IPS-11a (cell line): ENCODE results near the gene LAMB4.

Experiments
- H3K4me3 ChIP-seq: one replicate; pipeline ENCODE4 v1.5.1; 2013; ENCODE audit warnings: low read depth, low read length, control low read depth

The LAMB4 gene

DNA sequence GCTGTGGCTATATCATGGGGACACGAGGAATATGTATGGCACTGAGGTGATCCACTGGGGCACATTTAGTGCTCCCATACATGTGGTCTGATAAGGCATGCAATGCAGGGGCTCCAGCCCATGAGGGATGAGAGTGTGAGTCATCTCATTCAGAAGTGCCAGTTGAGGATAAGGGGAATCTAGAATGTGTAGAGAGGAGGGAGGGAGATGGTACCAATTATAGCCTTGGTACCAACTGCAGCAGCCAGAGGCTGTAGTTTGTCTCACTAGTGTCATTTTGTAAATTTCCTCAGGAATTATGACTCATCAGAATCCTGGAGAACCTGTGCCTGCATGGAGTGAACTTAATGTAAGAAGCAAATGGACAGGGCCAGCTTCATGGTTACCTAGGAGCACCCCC is 46.2 kb downstream of the LAMB4 start:
- no peak overlapping the region for H3K4me3 ChIP-seq

DNA sequence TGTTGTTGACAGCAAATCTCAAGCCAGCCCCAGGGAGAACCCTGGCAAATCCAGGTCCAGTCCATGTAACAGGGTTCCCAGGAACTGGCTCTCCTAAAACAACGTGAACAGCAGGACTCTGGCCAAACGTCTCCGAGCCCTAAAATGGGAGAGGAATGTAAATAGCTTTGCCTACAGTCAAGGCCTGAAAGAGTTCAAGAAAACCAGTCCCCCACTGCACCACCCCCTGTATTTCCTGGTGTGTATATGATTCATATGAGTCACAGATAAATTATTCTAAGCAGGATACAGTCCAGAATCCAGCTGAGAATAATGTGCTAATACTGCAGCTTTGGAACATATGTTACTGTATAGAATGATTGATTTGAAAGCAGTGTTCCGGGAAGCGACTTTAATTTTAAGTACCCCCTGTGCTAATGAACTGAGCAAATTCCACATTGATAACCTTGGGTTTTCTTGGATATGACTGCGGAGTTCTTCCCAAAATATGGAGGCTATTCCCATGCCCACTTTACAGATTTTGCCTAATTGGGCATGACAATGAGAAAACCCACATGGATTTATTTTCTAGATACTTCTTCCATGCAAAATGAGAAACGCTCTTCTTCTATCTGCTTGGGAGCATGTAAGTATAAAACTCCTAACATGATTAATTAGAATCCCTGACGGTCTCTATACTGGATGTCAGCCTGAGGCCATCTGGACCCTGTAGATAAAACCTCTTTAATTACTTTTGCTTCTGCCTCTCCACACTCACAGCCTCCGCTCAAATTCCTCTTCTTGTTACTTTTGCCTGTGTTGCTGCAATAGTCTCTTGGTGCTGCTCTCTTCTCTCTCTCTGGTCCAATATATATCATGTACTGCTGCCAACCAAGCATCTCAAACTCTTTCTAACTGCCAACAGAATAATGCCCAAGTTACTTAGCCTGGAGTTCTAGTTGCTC is 50.2 kb downstream of the LAMB4 start:
- H3K4me3 ChIP-seq, result no peak overlapping the region

DNA sequence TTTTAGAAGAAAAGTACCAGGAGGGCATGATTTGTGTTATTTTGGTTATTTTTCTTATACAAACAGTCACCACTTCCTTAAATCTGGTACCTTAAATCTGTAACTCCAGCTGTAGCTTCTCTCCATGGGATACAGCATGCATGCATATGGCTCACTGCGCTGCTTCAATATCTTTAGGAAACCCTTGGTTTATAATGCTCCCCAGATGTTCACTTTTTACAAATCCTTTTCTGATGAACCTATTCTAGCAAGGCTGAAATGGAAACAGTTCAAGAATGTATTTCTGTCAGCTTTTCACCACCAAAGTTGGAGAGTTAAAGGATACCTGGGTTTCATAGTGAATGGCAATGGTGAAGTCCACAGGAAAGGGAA is 50.9 kb downstream of the LAMB4 start:
- no peak overlapping the region for H3K4me3 ChIP-seq

DNA sequence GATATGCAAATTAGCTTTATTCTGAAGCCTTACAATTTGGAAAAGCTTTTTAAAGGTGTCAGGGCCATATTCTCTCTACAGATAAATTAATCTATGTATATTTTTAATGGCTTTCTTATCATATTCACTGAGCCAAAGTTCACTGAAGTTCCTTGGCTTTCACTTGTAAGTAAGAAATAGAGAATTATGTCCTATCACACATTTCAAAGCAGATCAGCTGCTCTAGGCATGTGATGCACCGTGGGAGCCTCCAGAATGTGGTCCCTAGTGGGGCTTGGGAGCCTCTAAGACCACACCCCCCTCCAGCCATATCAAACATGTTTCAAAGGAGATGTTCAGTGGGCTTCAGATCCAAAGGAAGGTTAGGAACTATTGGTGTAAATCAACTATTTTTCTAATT is 51.5 kb downstream of the LAMB4 start:
- no peak overlapping the region for H3K4me3 ChIP-seq

DNA sequence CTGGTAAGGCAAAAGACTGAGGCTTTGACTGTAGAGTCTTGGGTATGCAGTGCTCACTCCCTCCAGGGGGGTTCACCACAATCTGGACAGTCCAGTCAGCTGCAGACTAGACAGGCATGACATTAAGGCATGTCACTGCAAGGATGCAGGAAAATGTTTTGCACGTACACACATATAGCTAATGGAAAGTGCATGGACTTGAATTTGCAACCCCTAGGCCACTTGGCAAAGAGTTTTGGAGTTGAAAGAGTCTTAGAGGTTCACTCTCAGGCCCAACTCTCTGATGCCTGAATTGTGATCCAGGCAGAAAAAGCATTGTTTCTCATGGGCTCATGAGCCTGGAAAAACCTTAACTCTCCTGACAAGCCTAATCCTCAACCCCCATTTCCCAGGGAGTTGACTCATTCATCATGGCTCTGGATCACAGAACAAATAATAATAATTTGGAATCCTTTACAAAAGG is 51.9 kb downstream of the LAMB4 start:
- no peak overlapping the region for H3K4me3 ChIP-seq

DNA sequence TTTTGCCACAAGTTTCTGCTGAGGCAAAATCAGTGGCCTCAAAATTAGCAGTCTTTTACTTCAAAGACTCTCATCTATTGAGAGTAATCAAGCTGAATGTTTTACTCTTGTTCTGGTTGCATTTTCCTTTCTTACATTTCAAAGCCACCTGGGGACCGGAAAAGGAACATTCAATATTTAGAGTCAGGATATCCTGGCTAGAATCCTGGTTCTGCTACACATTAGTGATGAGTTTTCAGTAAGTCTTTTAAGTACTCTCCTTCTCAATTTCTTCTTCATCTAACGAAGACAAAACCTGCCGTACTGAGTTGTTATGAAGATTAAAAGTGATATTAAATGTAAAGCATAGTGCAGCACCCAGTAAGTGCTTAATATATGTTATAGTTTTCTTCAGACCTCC is 52.5 kb downstream of the LAMB4 start:
- no peak overlapping the region for H3K4me3 ChIP-seq

DNA sequence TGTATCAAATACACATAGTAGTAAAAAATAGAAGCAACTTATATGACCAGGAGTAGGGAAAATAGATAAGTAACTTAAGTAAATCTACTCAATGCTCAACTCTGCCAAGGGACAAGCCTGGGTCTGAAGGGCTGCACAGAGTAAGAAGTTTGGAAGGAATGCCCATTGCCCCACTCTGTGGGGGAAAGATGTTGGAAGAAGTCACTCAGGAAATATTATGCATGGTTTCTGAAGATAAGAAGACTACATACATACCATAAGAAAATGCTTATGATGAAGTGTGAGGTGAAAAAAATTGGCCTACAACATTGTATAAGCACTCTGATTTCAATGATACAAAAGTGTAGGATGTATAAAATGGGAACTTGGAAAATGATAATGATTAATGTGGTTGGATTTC is 54.0 kb downstream of the LAMB4 start:
- no peak overlapping the region for H3K4me3 ChIP-seq

DNA sequence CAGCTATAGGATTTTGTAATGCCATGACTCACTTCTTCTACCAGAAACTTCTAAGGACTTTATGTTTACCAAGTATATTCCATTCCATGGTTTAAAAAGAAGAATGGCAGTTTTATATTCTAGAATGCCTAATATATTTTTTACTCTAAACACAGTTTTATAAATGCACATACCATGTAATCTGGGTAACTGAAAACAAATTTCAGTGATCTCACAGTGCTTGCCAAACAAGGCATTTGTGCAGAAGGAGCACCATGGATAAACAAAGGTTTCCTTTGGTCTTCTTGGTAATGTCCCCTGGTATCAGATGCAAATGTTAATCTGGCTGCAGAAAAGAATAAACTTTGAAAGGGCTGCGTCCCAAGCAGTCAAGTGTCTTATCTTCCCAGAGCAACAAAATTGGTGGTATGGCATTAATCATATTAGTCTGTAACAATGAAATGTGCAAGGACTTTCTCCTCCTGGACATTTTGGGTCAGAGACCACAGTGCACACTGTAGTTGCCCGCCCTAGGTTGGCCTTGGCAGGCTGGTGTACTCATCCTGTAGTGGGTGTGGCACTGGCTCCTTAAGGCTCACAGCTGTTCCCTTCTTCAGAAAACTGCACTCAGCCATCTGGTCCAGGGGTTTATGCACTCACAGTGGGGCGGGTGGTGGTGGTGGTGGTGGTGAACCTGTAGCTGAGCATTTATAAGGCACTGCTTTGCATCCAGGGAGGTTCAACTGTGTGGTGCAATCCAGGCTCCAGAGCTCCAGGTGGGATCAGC is 56.7 kb downstream of the LAMB4 start:
- no peak overlapping the region for H3K4me3 ChIP-seq

DNA sequence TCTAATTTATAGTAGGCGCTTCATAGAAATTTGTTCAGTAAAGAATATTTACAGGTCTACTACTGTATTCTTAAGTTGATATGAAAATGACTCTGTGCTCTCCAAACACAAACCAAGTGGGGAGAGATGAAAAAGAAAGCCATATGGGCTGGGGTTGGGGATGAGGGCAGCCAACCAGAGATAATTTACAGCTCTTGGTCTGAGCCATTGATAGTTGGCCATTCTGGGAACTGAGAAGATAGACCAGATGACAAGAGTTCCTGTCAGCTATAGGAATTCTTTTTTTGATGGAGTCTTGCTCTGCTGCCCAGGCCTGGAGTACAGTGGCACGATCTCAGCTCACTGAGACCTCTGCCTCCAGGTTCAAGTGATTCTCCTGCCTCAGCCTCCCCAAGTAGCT is 57.4 kb downstream of the LAMB4 start:
- H3K4me3 ChIP-seq, result no peak overlapping the region

DNA sequence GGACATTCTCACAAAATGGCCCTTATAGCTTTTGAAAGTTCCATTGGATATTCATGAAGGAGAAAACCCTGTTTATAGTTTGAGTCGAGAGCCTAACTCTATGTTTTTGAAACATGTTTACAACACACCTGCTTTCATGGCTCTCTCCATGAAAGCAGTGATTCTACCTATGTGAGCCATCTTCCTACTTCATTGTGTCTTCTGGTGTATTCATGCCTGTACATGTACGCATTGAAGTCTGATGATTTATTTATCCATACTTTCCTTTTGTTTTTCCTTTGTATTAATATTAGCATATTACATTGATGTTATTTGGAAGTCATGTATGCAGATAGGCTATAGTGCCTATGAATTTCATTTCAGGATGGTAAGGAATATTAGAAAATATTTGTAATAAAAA is 58.0 kb downstream of the LAMB4 start:
- no peak overlapping the region for H3K4me3 ChIP-seq

DNA sequence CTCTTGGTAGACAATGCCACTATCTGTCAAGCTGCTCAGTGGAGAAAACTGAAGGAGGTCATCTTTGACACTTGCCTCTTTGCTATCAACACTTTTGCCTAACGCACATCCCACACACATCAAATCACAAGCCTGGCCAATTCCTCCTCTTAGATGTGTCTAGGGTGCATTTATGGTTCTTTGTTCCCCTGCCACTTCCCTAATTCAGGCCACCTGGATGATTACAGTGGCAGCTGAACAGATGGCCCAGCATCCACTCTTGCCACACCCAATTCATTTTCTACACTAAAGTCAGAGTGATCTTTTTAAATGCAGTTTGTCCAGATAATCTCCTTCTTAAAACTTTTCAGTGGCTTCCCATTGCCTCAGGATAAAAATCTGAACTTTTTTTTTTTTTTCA is 58.6 kb downstream of the LAMB4 start:
- H3K4me3 ChIP-seq, result no peak overlapping the region

DNA sequence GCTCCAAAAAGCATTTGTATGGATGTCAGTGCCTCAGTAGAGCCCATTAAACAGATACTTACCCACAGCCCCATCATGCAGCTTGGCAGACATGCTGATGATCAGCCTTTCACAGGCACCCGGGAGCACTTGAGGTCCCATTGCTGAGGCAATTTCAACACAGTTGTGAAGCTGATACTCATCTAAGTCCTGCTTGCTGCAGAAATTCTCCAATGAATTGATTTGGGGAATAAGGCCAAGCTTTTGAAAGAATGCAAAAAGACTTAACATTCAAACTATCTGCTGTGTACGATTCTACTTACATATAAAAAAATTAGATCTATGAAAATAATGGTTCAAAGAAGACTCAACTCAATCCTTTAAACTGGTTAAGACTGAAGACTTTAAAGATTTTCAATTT is 60.5 kb downstream of the LAMB4 start:
- H3K4me3 ChIP-seq, result no peak overlapping the region

DNA sequence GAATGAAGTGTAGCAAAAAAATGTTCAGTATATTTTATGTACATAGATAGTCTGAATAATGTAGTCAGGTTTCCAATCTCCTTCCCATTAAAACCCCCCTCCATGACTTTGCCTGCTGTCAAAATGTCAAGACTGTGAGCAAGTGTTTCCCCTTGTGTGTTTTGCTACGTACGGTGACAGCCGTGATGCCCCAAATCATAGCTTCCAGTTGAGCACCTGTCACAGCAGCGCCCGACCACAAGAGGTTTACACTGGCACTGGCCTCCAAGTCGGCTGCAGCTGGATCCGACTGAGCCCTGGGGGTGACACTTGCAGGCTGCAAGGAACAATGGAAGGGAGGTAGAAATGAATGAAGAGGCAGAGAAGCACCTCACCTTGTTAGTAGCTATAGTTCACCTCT is 62.3 kb downstream of the LAMB4 start:
- no peak overlapping the region for H3K4me3 ChIP-seq

DNA sequence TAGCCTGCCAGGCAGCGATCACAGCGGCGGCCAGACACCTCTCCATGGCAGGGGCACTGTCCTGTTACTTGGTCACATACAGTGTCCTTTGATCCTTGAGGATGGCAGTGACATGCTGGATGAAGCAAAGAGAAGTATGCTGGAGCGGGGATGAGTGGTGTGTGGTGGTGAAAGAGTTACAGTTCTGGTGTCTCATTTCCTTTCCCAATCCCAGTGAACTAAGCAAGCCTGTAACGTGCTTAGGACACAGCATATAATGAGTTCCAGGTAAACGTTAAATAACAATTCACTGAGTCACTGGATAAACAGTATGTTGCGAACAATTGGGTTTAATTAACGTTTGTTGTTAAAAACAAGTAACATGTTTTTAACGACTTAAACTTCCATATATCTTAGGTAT is 63.7 kb downstream of the LAMB4 start:
- H3K4me3 ChIP-seq, result no peak overlapping the region

DNA sequence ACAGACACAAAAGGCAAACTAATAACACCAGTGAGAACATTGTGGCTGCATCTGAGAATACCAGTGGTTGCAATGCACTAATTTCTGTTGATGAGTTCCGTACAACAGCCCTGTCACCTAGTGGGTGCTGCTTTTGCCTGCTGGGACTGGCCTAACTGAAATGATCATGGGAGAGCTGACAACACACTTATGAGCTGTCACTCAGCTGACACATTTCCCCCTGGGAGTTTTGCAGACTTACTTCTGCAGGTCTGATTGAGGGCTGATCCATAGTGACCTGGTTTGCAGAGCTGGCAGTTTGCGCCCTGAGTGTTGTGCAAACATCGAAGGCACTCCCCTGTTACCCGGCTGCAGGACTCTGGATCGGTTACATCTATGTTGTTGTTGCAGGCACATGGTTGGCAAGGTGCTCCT is 66.6 kb downstream of the LAMB4 start:
- no peak overlapping the region for H3K4me3 ChIP-seq

DNA sequence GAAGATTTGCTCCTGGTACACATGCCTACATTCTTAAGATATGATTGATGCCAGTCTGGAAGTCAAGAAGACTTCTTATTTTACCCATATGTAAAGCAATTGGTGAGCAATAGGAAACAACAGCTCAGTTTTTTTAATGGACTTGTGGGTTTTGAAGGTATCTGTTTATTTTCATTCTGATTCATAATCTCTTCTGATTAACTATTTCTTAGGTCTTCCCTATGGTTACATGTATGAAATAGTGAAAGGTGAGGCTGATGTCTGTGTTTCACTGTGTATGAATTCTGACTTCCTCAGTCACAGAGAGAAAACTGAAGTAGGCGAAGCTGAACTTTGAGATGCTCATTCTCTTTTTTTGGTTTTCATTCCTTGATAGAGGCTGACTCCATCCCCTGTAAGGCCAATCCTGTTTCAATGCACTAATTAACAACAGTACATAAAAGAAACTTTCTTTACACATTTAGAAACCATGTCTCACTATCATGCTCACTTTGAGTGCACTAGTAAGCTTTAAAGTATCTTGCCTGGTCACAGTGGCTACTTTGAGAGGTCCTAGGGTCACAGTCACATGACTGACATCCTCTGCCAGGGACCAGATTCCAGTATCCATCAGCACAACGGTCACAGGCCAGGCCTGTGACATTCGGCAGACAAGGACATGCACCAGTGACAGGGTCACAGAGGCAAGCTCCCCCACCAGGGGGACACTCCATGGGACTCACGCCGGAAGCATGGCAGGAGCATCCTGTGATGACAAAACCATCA is 67.7 kb downstream of the LAMB4 start:
- no peak overlapping the region for H3K4me3 ChIP-seq

DNA sequence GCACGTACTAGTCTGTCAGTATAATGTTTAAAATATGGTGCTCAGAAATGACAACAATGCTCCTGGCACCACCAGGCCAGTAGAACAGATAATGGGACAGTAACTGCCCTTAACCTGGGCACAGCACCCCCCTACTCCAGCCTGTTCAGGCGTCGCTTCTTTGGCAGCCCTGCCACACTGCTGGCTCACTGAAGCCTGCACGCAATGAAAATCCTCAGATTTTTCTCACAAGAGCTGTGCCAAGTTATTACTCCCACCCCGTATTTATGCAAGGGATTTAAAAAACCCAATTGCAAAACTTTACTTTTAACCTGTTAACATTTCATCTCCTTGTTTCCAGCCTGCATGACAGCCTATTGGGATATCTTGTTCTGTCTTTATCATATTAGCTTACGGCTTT is 70.6 kb downstream of the LAMB4 start:
- no peak overlapping the region for H3K4me3 ChIP-seq

DNA sequence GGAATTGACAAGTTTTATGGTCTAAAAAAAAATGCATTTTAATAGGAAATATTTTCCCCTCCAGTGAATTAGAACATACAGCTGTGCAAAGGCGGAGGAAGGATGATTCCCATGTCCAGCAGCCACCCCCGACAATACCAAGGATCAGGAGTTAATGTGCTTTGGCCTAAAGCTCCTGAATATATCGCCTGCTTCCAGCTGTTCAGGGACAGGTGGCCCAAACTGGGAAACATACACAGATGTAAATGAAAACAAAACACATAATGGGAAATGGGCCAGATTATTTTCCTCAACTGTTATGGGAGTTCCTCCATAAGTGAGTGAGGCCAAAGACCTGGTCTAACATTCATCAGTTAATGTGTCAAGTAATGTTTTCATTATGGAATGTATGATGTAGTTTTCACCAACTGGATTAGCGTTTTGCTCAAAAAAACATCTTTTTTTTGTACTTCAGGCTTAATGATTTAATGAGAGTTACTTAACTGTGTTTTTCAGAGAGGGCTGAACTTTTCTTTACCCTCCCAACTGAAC is 72.1 kb downstream of the LAMB4 start:
- H3K4me3 ChIP-seq, result no peak overlapping the region

DNA sequence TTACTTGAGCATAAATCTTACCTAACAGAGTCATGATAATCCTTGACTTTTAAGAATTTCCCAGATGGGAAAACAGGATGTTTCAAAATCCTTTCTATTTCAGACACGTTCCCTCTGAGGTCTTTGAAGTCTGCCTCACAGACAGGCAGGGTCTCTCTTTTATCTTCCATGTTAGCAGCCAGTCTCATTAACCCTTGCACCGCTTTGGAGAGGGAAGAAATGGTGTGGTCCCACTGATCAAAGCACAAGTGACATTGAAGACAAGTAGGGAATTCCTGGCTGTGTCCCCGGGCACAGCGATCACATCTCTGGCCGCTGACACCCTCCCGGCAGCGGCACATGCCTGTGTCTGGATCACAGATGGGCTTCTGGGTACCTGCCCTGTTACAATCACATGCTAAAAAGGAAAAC is 74.5 kb downstream of the LAMB4 start:
- H3K4me3 ChIP-seq, result no peak overlapping the region

DNA sequence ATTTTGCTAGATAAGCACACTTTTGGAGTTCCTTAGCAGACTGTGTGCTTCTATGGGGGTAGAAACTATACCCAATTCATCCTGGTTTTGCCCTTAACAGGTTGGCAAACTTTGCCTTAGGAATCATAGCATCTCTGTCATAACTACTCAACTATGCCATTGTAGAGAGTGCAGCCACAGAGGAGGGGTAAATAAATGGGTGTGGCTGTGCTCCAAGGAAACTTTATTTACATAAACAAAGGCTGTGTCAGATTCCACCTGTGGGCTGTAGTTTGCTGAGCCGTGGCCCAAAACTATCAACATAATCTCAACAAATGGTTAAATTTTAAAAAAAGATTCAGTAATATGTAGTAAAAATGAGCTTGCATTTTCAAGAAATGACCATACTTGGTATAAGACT is 75.6 kb downstream of the LAMB4 start:
- H3K4me3 ChIP-seq, result no peak overlapping the region

DNA sequence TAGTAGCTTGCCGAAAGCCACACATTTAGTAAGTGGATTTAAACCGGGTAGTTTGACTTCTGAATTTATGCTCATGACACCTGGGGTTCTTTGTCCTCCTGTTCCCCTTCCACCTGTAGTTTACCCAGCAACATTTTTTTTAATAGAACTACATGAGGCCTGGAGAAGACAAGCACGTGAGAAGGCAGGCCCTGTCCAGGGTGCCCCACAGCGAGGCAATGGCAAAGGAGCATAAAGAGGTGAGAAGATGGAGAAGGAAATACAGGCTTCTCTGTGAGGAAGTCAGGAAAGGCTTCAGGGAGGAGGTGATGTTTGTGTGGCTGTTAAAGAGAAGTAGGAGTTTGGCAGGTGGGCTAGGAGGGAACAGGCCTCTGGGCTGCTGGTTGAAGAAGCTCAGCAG is 76.9 kb downstream of the LAMB4 start:
- no peak overlapping the region for H3K4me3 ChIP-seq
